ENCODE results near the gene LYRM7.

The LYRM7 gene

DNA sequence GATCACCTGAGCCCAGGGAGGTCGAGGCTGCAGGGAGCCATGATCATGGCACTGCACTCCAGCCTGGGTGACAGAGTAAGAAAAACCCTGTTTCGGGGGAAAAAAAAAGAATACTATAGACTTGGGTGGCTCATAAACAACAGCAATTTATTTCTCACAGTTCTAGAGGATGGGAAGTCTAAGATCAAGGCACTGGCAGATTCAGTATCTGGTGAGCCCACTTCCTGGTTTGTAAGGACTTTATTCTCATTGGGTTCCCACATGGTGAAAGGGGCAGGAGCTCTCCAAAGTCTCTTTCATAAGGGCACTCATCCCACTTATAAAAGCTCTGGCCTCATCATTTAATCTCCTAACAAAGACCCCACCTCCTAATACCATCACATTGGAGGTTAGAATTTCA is 14.4 kb upstream of the LYRM7 start:
- Histone ChIP-seq H3K36me3 (ENCODE audit: control insufficient read depth, insufficient read depth, low read length) (peaks cover 31% of the 10 kb centered on the region), H3K27me3 (ENCODE audit: control insufficient read depth, insufficient read depth, low read length) (no peaks in the 10 kb centered on the region), H3K27ac (ENCODE audit: low read depth, low read length) (no peak overlapping the region), H3K9me3 (ENCODE audit: control insufficient read depth, insufficient read depth, low read length) (no peaks in the 10 kb centered on the region), H3K9ac (ENCODE audit: low read depth, low read length) (no peak overlapping the region), H3K4me1 (ENCODE audit: control insufficient read depth, insufficient read depth, low read length) (no peaks in the 10 kb centered on the region), H3K4me3 (ENCODE audit: low read depth, low read length) (no peak overlapping the region)

DNA sequence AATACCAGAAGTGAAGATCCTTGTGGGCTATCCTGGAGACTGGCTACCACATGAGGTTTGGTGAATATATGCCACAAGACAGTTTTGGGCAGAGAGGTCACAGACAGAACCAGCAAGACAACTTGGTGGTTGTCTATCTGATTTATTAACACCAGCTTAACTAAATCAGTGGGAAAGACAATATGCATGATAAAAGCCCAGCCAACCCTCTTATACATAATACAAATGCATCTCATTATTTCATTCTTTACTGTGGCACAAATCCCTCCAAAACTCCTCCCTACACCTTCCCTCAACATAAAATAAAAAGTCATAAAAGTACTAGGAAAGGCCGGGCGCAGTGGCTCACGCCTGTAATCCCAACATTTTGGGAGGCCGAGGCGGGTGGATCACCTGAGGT is 13.8 kb upstream of the LYRM7 start:
- Histone ChIP-seq H3K9me3 (ENCODE audit: control insufficient read depth, insufficient read depth, low read length) (no peaks in the 10 kb centered on the region), H3K4me1 (ENCODE audit: control insufficient read depth, insufficient read depth, low read length) (no peaks in the 10 kb centered on the region), H3K27me3 (ENCODE audit: control insufficient read depth, insufficient read depth, low read length) (no peaks in the 10 kb centered on the region), H3K9ac (ENCODE audit: low read depth, low read length) (no peak overlapping the region), H3K36me3 (ENCODE audit: control insufficient read depth, insufficient read depth, low read length) (peaks cover 37% of the 10 kb centered on the region), H3K4me3 (ENCODE audit: low read depth, low read length) (no peak overlapping the region), H3K27ac (ENCODE audit: low read depth, low read length) (no peak overlapping the region)

DNA sequence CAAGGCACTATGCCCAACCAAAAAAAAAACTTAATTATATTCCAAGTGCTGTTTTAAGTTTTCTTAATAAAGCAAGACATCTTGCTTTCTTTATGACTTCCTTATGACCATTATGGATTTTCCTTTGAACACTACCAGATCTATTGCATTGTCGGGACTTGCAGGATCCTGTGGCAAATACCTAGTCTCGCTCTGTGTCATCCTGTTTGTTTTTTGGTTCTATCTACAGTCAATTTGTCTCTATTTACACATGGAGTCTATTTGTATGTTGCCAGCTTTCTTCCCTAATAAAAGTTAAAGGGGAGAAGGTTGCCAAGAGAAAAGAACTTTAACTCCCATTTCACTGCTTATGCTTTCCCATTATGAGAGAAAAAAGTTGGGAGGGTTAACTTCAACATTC is 10.6 kb upstream of the LYRM7 start:
- Histone ChIP-seq H3K36me3 (ENCODE audit: control insufficient read depth, insufficient read depth, low read length) (peaks cover 44% of the 10 kb centered on the region), H3K27ac (ENCODE audit: low read depth, low read length) (no peak overlapping the region), H3K9ac (ENCODE audit: low read depth, low read length) (no peak overlapping the region)

DNA sequence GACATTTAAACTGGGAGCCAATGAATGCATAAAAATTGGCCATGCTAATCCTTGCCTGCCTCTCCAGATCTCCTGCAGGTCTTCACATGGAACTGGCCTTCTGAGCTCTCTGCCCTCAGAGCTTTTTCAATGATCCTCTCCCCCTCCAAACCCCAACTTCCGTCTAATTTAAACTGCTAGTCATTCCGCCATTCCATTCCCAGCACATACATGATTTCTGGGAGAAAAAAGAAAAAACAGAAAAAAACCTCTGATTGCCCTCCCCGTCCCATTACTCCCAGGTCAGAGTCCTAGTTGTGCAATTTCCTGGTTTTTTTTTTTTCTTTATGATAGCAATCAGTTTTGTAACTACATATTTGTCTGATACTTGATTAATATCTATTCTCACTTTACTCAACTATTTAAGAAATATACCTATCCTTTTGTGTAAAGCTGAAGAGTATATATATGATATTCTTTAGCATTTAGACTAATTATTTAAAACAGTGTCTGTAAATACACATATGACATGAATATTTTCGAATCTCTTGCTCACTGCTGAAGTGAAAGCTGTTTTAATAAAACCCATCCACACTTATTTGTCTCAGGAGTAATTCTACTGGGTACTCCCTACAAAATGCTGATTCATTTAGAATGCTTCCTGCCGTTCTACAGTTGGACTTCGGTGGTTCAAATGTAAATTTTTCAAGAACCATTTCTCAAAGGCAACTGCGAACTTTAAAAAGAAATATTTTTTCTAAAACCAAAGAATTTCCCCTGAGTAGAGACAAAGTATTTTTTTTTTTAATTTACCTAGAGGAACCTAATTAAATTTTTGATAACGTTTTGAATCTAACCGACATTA is 7.2 kb upstream of the LYRM7 start:
- Histone ChIP-seq H3K27ac (ENCODE audit: low read depth, low read length) (peak overlapping the region; percentile 91), H3K27me3 (ENCODE audit: control insufficient read depth, insufficient read depth, low read length) (no peaks in the 10 kb centered on the region), H3K9ac (ENCODE audit: low read depth, low read length) (peak overlapping the region; percentile 91), H3K36me3 (ENCODE audit: control insufficient read depth, insufficient read depth, low read length) (peaks cover 42% of the 10 kb centered on the region), H3K4me1 (ENCODE audit: control insufficient read depth, insufficient read depth, low read length) (peaks cover 12% of the 10 kb centered on the region), H3K4me3 (ENCODE audit: low read depth, low read length) (peak overlapping the region; percentile 97), H3K9me3 (ENCODE audit: control insufficient read depth, insufficient read depth, low read length) (no peaks in the 10 kb centered on the region)

More for the DNA sequence above, 10.6 kb upstream of the LYRM7 start:
- Histone ChIP-seq H3K4me1 (ENCODE audit: control insufficient read depth, insufficient read depth, low read length) (peaks cover 7% of the 10 kb centered on the region), H3K9me3 (ENCODE audit: control insufficient read depth, insufficient read depth, low read length) (no peaks in the 10 kb centered on the region), H3K27me3 (ENCODE audit: control insufficient read depth, insufficient read depth, low read length) (no peaks in the 10 kb centered on the region), H3K4me3 (ENCODE audit: low read depth, low read length) (no peak overlapping the region)

DNA sequence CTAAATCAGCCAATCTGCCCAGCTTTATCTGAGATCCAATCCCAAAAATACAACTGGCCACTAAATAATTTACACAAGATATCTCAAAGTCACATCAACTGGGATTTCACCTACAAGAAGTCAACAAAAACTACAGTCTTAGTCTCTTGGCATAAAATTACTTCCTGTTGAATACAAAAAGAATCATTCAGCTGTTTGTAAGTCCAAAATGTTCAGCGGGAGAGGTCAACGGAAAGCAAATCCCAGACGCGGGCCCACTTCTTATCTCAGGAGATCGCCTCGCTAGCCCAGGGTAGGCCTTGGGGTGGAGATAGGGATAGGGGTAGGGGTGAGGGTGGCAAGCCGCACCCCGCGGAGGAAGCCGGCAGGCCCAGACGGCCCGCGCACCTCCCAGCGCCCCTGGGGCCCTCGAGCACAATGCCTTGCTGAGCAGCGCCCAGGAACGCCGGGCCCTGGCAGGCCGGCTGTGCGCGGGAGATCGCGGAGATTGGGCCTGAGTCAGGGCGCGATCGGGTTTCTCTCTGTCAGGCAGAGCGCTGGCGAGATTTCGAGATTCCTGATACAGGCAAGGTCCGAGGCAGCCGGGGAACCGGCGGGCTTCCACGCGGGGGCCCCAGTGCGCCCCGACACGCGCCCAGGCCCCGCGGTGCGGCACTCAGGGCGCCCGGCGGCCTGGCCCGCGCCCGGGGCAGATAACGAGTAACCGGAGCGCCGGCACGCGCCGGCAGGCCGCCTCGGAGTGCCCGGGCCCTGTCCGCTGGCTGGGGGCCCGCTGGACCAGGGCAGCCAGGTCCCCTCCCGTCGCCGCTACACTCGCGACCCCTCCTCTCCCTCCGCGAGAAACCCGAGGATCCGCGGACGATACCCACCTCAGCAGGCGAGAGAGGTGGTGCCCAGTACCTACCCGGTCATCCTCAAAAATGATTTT is 6.3 kb upstream of the LYRM7 start:
- H3K9me3 ChIP-seq (ENCODE audit: control insufficient read depth, insufficient read depth, low read length): no peaks in the 10 kb centered on the region
- H3K36me3 ChIP-seq (ENCODE audit: control insufficient read depth, insufficient read depth, low read length): peaks cover 33% of the 10 kb centered on the region
- peaks cover 12% of the 10 kb centered on the region for H3K4me1 ChIP-seq (ENCODE audit: control insufficient read depth, insufficient read depth, low read length)
- H3K27me3 ChIP-seq (ENCODE audit: control insufficient read depth, insufficient read depth, low read length): no peaks in the 10 kb centered on the region
- H3K4me3 ChIP-seq (ENCODE audit: low read depth, low read length): peak overlapping the region; percentile 97
- H3K27ac ChIP-seq (ENCODE audit: low read depth, low read length): peak overlapping the region; percentile 91
- H3K9ac ChIP-seq (ENCODE audit: low read depth, low read length): peak overlapping the region; percentile 91

DNA sequence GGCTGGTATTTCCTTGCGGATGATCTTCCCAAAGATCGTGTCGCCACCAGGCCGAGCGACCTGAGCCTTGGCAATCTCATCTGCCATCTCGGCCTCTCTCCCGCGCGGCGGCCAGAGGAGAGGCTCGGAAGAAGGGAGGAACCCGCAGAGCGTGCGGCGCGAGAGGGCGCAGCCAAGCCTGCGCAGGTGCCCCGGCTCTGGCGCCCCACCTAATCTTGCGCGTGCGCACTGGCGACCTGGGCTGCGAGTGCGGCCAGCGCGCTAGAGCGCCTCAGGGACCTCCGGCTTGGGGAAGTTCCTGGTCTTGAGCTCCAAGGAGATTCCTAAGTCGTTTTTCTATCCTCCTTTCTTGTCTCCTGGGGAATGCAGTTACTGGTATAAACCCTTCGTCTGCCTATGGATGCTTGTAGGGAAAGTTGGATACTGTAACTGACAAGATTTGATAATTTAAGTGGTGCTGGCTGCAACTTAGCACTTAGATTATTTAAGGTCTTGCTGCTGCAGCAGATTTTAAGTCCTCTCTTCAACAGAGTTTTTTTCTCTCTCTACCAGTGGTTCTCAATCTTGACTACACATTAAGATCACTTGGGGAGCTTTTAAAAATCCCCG is 5.5 kb upstream of the LYRM7 start, which contains the start of gene HINT1:
Gene HINT1, minus strand, starts transcription at position 138 of the 609 bp plus-strand sequence. Its CDS starts 51 bp downstream, at position 87.
- Histone ChIP-seq H3K9me3 (ENCODE audit: control insufficient read depth, insufficient read depth, low read length) (no peaks in the 10 kb centered on the region), H3K4me1 (ENCODE audit: control insufficient read depth, insufficient read depth, low read length) (peaks cover 12% of the 10 kb centered on the region), H3K27ac (ENCODE audit: low read depth, low read length) (peak within 1 kb of the TSS; percentile 91), H3K36me3 (ENCODE audit: control insufficient read depth, insufficient read depth, low read length) (peaks cover 25% of the 10 kb centered on the region), H3K4me3 (ENCODE audit: low read depth, low read length) (peak within 1 kb of the TSS; percentile 97), H3K9ac (ENCODE audit: low read depth, low read length) (peak within 1 kb of the TSS; percentile 91), H3K27me3 (ENCODE audit: control insufficient read depth, insufficient read depth, low read length) (no peaks in the 10 kb centered on the region)

DNA sequence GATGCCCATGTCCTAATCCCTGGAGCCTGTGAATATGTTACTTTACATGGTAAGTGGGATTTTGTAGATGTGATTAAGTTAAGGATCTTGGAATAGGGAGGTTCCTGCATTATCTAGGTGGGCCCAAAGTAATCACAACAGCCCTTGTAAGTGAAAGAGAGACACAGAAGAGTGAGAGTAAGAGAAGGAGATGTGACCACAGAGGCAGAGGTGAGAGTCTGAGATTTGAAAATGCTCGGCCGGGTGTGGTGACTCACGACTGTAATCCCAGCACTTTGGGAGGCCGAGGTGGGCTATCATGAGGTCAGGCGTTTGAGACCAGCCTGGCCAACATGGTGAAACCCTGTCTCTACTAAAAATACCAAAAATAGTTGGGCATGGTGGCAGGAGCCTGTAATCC is 3.1 kb upstream of the LYRM7 start:
- Histone ChIP-seq H3K4me3 (ENCODE audit: low read depth, low read length) (no peak overlapping the region), H3K4me1 (ENCODE audit: control insufficient read depth, insufficient read depth, low read length) (peaks cover 12% of the 10 kb centered on the region), H3K27me3 (ENCODE audit: control insufficient read depth, insufficient read depth, low read length) (no peaks in the 10 kb centered on the region), H3K9ac (ENCODE audit: low read depth, low read length) (no peak overlapping the region), H3K36me3 (ENCODE audit: control insufficient read depth, insufficient read depth, low read length) (peaks cover 1% of the 10 kb centered on the region), H3K27ac (ENCODE audit: low read depth, low read length) (no peak overlapping the region), H3K9me3 (ENCODE audit: control insufficient read depth, insufficient read depth, low read length) (no peaks in the 10 kb centered on the region)

DNA sequence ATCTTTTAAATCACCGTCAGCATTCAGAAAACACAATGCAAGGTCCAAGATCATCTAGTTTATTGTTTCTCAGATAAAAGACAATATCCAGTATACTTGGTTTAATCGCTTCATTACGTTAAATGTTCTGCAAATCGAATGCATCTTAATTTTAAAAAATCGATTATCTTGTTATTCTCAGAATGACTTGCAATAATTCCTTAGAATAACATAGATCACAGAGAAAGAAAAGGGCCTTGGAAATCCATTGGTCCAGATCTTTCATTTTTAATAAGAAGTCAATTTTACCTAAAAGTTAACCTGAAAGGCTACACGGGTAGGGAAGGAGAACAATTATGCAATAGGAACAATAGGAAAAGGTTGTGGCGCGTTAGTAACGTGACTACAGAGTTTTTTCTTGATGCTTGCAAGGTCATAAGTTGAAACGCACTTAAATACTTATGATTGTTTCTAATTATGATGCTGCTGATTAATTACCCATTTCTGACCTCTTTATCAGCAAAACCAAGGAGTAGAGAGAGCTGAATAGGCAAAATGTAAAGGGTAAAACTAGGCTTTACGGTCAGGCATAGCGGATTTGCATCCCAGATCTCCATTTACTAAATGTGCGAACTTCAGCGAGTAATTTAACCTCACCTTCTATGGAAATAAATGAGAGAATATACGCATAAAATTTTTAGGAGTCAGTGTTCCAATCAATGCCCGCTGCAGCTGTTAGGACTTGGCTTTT is 769 bp upstream of the LYRM7 start:
- Histone ChIP-seq H3K9ac (ENCODE audit: low read depth, low read length) (peak overlapping the region; percentile 77), H3K36me3 (ENCODE audit: control insufficient read depth, insufficient read depth, low read length) (no peaks in the 10 kb centered on the region), H3K27ac (ENCODE audit: low read depth, low read length) (peak overlapping the region; percentile 78), H3K9me3 (ENCODE audit: control insufficient read depth, insufficient read depth, low read length) (no peaks in the 10 kb centered on the region), H3K4me1 (ENCODE audit: control insufficient read depth, insufficient read depth, low read length) (peaks cover 5% of the 10 kb centered on the region), H3K27me3 (ENCODE audit: control insufficient read depth, insufficient read depth, low read length) (no peaks in the 10 kb centered on the region), H3K4me3 (ENCODE audit: low read depth, low read length) (peak overlapping the region; percentile 83)

DNA sequence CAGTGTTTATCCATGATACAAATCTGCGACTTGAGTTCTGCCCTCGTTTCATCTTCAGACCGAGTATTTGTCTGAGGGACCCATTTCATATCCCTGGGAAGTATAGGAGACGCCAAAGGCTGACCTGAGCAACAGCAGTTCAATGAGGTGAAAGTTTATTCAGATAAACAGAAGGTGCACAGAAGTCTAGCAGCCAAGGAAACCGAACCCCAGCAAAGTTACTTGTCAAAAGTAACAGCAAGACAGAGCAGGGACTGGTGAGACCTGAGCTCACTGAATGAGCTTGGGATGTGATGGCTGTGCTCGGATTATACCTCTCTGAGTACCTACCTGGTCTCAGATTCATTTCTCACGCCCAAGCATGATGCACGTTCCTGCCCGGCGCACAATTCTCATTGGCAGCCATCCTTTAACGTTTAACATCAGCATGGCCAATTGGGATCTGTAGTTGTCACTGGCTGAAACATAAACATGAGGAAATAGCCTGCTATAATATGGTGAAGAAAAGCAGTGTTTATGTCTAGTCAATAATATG is 599 bp downstream of the LYRM7 start:
- Histone ChIP-seq H3K4me1 (ENCODE audit: control insufficient read depth, insufficient read depth, low read length) (no peaks in the 10 kb centered on the region; the same call in 1 of the 2 replicates), H3K27ac (ENCODE audit: low read depth, low read length) (no peak overlapping the region), H3K4me3 (ENCODE audit: low read depth, low read length) (peak overlapping the region; percentile 83), H3K27me3 (ENCODE audit: control insufficient read depth, insufficient read depth, low read length) (no peaks in the 10 kb centered on the region), H3K9ac (ENCODE audit: low read depth, low read length) (peak overlapping the region; percentile 32; the same call in 1 of the 2 replicates), H3K36me3 (ENCODE audit: control insufficient read depth, insufficient read depth, low read length) (no peaks in the 10 kb centered on the region), H3K9me3 (ENCODE audit: control insufficient read depth, insufficient read depth, low read length) (no peaks in the 10 kb centered on the region)

DNA sequence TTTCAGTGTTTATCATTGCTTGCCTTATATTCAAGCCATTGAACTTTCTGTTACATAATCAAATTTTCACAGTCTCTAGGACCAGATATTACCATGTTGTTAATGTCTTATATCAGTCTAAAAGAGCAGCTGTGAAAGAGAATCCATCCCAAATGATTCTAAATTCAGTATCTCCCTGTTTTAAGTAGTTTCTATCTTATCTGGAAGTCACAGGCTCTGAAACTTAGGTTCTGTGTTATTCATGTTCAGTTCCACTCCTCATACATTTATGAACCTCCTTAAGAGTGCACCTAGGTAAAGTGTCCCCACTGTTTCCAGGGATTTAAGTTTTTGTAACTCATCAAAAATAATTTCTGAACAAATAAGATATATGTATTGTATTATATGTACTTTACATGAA is 9.7 kb downstream of the LYRM7 start:
- no peak overlapping the region for H3K27ac ChIP-seq (ENCODE audit: low read depth, low read length)
- no peaks in the 10 kb centered on the region for H3K36me3 ChIP-seq (ENCODE audit: control insufficient read depth, insufficient read depth, low read length)
- H3K4me3 ChIP-seq (ENCODE audit: low read depth, low read length): no peak overlapping the region
- H3K27me3 ChIP-seq (ENCODE audit: control insufficient read depth, insufficient read depth, low read length): no peaks in the 10 kb centered on the region
- H3K4me1 ChIP-seq (ENCODE audit: control insufficient read depth, insufficient read depth, low read length): no peaks in the 10 kb centered on the region
- no peak overlapping the region for H3K9ac ChIP-seq (ENCODE audit: low read depth, low read length)
- no peaks in the 10 kb centered on the region for H3K9me3 ChIP-seq (ENCODE audit: control insufficient read depth, insufficient read depth, low read length)

Measured in HUES48 (cell line).